Heart right ventricle (tissue), 16 donors: ENCODE data around the gene MOCOS. TPM values are rescaled to one million over a fixed set of nuclear protein-coding genes. Genes with fewer than 3 reads are reported as not detected.

Experiments
- ATAC-seq, 8 donors: fragments of 200-7000 bp; cut with Tn5 transposase; one replicate each; pipeline ENCODE4 v1.9.1; 2020; ENCODE audit warnings: mild to moderate bottlenecking in 8 of 8, moderate library complexity in 8 of 8, moderate number of reproducible peaks in 1 of 8
- DNase-seq, 2 donors: peaks; one replicate each; pipeline ENCODE4 v3.0.0-alpha.2; 2020
- H3K27ac ChIP-seq, 10 donors: fragments of 200-600 bp; sonication (generic) in 2 of 10; one replicate each; pipeline versions ENCODE4 v1.5.0 to v1.8.0; 2020 to 2022; ENCODE audit warnings: mild to moderate bottlenecking in 3 of 10
- H3K27me3 ChIP-seq, 7 donors: fragments of 200-600 bp; one replicate each; pipeline ENCODE4 v1.8.0; 2021 to 2022; ENCODE audit warnings: mild to moderate bottlenecking in 2 of 7
- H3K36me3 ChIP-seq, 9 donors: fragments of 200-600 bp; sonication (generic) in 1 of 9; one replicate each; pipeline versions ENCODE4 v1.5.0 to v1.8.0; 2020 to 2022; ENCODE audit warnings: mild to moderate bottlenecking in 2 of 9
- H3K4me1 ChIP-seq, 9 donors: fragments of 200-600 bp; sonication (generic) in 1 of 9; one replicate each; pipeline versions ENCODE4 v1.5.0 to v1.8.0; 2020 to 2022; ENCODE audit warnings: mild to moderate bottlenecking in 4 of 9
- H3K4me3 ChIP-seq, 10 donors: fragments of 200-600 bp; sonication (generic) in 2 of 10; one replicate each; pipeline versions ENCODE4 v1.5.0 to v1.8.0; 2020 to 2022; ENCODE audit warnings: mild to moderate bottlenecking in 7 of 10, moderate library complexity in 2 of 10
- H3K9me3 ChIP-seq, 11 donors: fragments of 200-600 bp in 10 of 11; sonication (generic) in 2 of 11; one replicate each; pipeline versions ENCODE4 v1.5.0 to v1.8.0; 2013 to 2022; ENCODE audit warnings: mild to moderate bottlenecking in 2 of 11, control low read depth in 1 of 11, moderate library complexity in 1 of 11
- WGBS, 2 donors: extraction: QIAGEN DNeasy Blood & Tissue Kit; methylation state at CpG; one replicate each; pipeline ENCODE4 v1.1.7; 2013; ENCODE audit warnings: inconsistent platforms in 1 of 2; 5-methylcytosine and 5-hydroxymethylcytosine counted together
- intact Hi-C, 10 donors: fragments of 100-400 bp; cut with DNase I; formaldehyde crosslinking; loops; one replicate each; pipeline versions ENCODE4 v1.11.1 to v1.14.2; 2022
- polyA plus RNA-seq, 2 donors: library from polyadenylated mRNA; stranded (reverse); fragments of 200-250 nt; gene quantifications; one replicate each; pipeline ENCODE4 v1.2.3, GENCODE V29; 2013
- total RNA-seq, 10 donors: library from RNA; stranded (reverse); fragmentation: NEBNext Ultra II Directional in 3 of 10; extraction: Animal tissue kit (Norgen Biotek cat#: 25700) in 3 of 10; gene quantifications; one replicate each; pipeline versions ENCODE4 v1.2.1 to v1.2.4, GENCODE V29; 2021 to 2023
- TF ChIP-seq, protein P1 (sequence below), 9 donors: fragments of 200-600 bp; sonication (generic) in 2 of 9; IDR thresholded peaks; one replicate each; pipeline versions ENCODE4 v1.5.0 to v1.8.0; 2021 to 2022; ENCODE audit warnings: antibody characterized with exemption in 9 of 9, mild to moderate bottlenecking in 5 of 9, moderate library complexity in 1 of 9
- donor health status: Arrhythmogenic right ventricular cardiomyopathy.
- donor health status: ischemic (EF 13 %, LVEDD 7.1; RV severe dilation, severe dysfunction).
- donor health status: healthy with polysubstance abuse.
- donor health status: DM: no; HTN: yes; CAD: no.
- donor health status: DM: no; HTN: no; CAD: no.
- donor health status: ischemic (EF 25% LVEDD 6.9; RV normal size, moderate dysfunction).
- donor health status: ischemic (EF 25% LVEDD 5.7; RV mildly dilated, moderate dysfunction).
- donor health status: healthy.
- donor health status: DM: yes; HTN: yes; CAD: no.
- donor health status: Ischemic cardiomyopathy.
- donor health status: ischemic (EF 35%, LVEDD 5.7; RV mildly dilated, moderate dysfunction).
- donor health status: nonischemic (EF 11% LVEDD 7.7; RV severe dilation, severe dysfunction).
- donor health status: DM: yes; HTN: yes; CAD: no.
- donor health status: PGD.
- donor health status: ischemic (EF 29% LVEDD 5.4; RV normal size, mild dysfunction).
- donor health status: nonischemic (EF 23%, LVEDD 6.1; RV moderate dilation, normal function).

MOCOS gene
- total and polyA plus RNA-seq, 12 donors: 0.06 to 0.95 (median 0.28) TPM

DNA sequence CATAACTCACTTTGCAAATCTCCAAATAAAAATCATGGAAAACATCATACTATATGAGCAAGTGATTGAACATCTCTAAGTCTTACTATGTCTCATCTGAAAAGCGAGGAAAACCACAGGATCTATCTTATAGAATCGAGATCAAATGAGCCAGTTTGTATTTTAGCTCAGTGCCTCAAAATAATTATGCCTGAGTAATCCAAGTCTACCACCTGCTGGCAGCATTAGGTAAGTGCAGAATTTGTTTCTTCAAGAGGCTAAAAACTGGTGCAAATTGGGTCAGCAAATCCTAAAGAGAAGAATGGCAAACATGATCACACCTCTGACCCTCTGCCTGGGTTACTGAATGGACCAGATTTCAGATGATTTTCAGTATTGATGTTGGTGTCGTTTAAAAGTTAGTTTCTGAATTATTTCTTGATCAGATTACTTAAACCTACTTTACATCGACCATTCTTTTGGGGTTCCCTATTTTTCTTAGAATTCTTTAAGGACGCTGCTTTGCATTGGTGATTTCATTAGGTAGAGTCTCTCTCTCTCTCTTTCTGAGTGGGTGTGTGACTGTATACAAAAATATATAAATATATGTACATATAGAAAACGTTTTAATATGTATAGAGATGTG lies 97.5 kb downstream of the MOCOS start:
- Histone ChIP-seq H3K27me3 (peaks cover 0 to 28% (median 3%) of the 10 kb centered on the region in 7 donors), H3K36me3 (no peaks in the 10 kb centered on the region), H3K4me3 (no peak overlapping the region), H3K27ac (no peak overlapping the region), H3K4me1 (peaks cover 0 to 3% (median 0%) of the 10 kb centered on the region in 9 donors), H3K9me3 (peaks cover 0 to 13% (median 0%) of the 10 kb centered on the region in 11 donors)
- intact Hi-C loops: loop anchor here (2.0 to 10.0 kb wide), 12 partner anchors 90 to 530 kb away; partner anchors contain the start of gene MOCOS (in 3 of the 10)
- DNase-seq: peak in 1 of 2 donors; percentile 38
- 36 to 39% methylated on average over 6 of the region's 6 CpGs for WGBS, 2 donors
- TF ChIP-seq, protein P1, sequence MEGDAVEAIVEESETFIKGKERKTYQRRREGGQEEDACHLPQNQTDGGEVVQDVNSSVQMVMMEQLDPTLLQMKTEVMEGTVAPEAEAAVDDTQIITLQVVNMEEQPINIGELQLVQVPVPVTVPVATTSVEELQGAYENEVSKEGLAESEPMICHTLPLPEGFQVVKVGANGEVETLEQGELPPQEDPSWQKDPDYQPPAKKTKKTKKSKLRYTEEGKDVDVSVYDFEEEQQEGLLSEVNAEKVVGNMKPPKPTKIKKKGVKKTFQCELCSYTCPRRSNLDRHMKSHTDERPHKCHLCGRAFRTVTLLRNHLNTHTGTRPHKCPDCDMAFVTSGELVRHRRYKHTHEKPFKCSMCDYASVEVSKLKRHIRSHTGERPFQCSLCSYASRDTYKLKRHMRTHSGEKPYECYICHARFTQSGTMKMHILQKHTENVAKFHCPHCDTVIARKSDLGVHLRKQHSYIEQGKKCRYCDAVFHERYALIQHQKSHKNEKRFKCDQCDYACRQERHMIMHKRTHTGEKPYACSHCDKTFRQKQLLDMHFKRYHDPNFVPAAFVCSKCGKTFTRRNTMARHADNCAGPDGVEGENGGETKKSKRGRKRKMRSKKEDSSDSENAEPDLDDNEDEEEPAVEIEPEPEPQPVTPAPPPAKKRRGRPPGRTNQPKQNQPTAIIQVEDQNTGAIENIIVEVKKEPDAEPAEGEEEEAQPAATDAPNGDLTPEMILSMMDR (IDR thresholded peaks at IDR 0.05): peak; percentile 82 to 97 (median 90)
- peak in 7 of 8 donors; percentile 9 to 63 (median 45) for ATAC-seq

DNA sequence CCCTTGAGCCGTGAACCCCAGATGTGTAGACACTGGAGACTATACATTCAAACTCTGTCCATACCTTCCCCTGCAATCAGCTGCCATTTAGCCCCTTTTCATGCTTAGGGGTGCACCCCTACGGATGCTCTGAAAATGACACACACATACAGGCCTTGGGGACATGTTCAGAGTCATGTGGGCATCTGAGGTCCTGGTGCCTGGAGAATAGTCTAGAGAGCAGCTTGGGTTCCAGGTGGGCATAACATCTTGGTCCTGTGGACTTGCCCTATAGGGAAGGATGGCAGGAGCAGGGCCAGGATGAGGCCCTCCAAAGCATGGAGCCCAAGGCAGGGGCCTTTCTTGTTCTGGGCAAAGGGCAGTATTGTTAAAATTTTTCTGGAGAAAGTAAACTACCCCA lies 100.4 kb downstream of the MOCOS start:
- H3K4me3 ChIP-seq: no peak overlapping the region
- H3K4me1 ChIP-seq: peaks cover 0 to 3% (median 0%) of the 10 kb centered on the region in 9 donors
- peaks cover 0 to 8% (median 3%) of the 10 kb centered on the region in 7 donors for H3K27me3 ChIP-seq
- H3K36me3 ChIP-seq: no peaks in the 10 kb centered on the region
- H3K27ac ChIP-seq: no peak overlapping the region
- H3K9me3 ChIP-seq: peaks cover 0 to 13% (median 0%) of the 10 kb centered on the region in 11 donors
- DNase-seq (no peak), ATAC-seq (no peak)
- intact Hi-C loops: loop anchor here in 7 of 10 donors (5.0 to 10.0 kb wide), 4 partner anchors 93 to 533 kb away; partner anchors contain the start of gene MOCOS (in 3 of the 7)
- 82 to 85% methylated on average over 2 of the region's 2 CpGs for WGBS, 2 donors
- TF ChIP-seq, protein P1 (IDR thresholded peaks at IDR 0.05): no peak

DNA sequence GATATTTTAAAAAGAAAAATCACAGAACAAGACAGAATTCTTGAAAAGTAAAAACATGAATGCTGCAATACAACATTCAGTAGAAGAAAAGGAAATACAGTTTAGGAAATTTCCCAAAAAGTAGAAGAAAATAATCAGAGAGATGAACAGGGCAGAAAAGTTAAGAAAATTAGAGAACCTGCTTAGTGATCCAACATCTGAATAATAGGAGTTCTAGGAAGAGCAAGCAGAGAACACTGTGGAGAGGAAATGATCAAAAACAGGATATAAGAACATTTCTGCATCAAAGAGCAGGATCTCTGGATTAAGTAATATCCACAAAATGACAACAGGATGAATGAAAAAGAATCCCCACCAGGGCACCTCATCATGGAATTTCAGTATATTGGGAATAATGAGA lies 101.4 kb downstream of the MOCOS start:
- H3K9me3 ChIP-seq: peaks cover 0 to 19% (median 0%) of the 10 kb centered on the region in 11 donors
- TF ChIP-seq, protein P1 (IDR thresholded peaks at IDR 0.05): no peak
- H3K4me3 ChIP-seq: no peak overlapping the region
- DNase-seq (no peak), ATAC-seq (no peak)
- peaks cover 0 to 11% (median 3%) of the 10 kb centered on the region in 7 donors for H3K27me3 ChIP-seq
- intact Hi-C loops: loop anchor here in 7 of 10 donors (5.0 to 10.0 kb wide), 4 partner anchors 94 to 534 kb away; partner anchors contain the start of gene MOCOS (in 3 of the 7)
- H3K27ac ChIP-seq: no peak overlapping the region
- peaks cover 0 to 3% (median 0%) of the 10 kb centered on the region in 9 donors for H3K4me1 ChIP-seq
- no peaks in the 10 kb centered on the region for H3K36me3 ChIP-seq

DNA sequence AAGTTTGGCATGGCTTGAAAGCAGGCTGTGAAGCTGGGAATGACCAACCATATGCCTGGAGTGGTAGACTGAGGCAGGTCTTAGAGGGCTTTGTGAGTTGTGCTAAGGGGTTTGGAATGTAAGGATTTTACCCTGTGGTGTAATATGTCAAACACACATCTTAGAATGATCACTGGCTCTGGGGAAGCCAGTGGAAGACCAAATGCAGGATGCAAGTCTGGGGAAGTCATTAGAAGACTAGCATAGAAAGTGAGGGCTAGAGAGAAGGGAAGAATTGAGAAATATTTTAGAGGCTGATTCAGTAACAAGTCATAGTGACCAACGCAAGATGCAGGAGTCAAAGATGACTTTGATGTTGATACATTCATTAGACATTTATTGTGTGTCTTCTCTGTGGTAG lies 106.7 kb downstream of the MOCOS start:
- Histone ChIP-seq H3K4me3 (no peak overlapping the region), H3K27me3 (peaks cover 0 to 55% (median 18%) of the 10 kb centered on the region in 7 donors), H3K4me1 (peaks cover 5 to 26% (median 14%) of the 10 kb centered on the region in 9 donors), H3K9me3 (peaks cover 0 to 8% (median 0%) of the 10 kb centered on the region in 11 donors), H3K36me3 (no peaks in the 10 kb centered on the region), H3K27ac (no peak overlapping the region)
- TF ChIP-seq, protein P1 (IDR thresholded peaks at IDR 0.05): no peak
- DNase-seq: no peak
- 85 to 94% methylated on average over 1 of the region's 1 CpG for WGBS, 2 donors
- ATAC-seq: no peak
- intact Hi-C loops: loop anchor here in 5 of 10 donors (10.0 kb wide), 4 partner anchors 81 to 281 kb away; no protein-coding TSS in a partner anchor
